OCI-LY7 (cell line): ENCODE data around the gene MRPL57.

Source experiments
- CTCF ChIP-seq: fragments of 200-600 bp; sonication (generic); conservative IDR thresholded peaks from 2 replicates; pipeline ENCODE4 v1.5.1; 2014; ENCODE audit warnings: mild to moderate bottlenecking, antibody characterized with exemption, low read length, moderate library complexity, mixed read lengths
- EZH2phosphoT487 ChIP-seq: fragments of 200-600 bp; sonication (generic); IDR thresholded peaks from 2 replicates; pipeline ENCODE4 v1.6.1; 2018; ENCODE audit warnings: low read depth, borderline replicate concordance, mild to moderate bottlenecking, mixed run types, antibody characterized with exemption, low read length, moderate library complexity, mixed read lengths

GRCh38 chr13:21138561-21138960, 37.9 kb upstream of the MRPL57 start:
- TF ChIP-seq CTCF (no peak), EZH2phosphoT487 (no peak)
